Activated B cell treated with CpG ODN at 0.5 μM for 24 hours (primary cell): ENCODE data around the gene OR8B12. TPM values are rescaled to one million over a fixed set of nuclear protein-coding genes. Genes with fewer than 3 reads are reported as not detected.

Experiments
- ATAC-seq: fragments of 200-7000 bp; cut with Tn5 transposase; one replicate; pipeline ENCODE4 v1.10.0; 2021; ENCODE audit warnings: low read depth, mild to moderate bottlenecking, moderate library complexity
- CTCF ChIA-PET: fragments of 350-600 bp; sonication (Branson Sonifier 250); formaldehyde crosslinking; loops from one replicate; lab custom pipeline; 2021; ENCODE audit warnings: antibody characterized with exemption; lab: Charles Lee
- POLR2A ChIA-PET: fragments of 350-600 bp; sonication (Branson Sonifier 250); formaldehyde crosslinking; loops from one replicate; lab custom pipeline; 2021; ENCODE audit warnings: antibody characterized with exemption; lab: Charles Lee
- DNase-seq: peaks from one replicate; pipeline ENCODE4 v3.0.0; 2022
- H3K27ac Mint-ChIP-seq: one replicate; pipeline ENCODE4 v1.8.0; 2020; ENCODE audit warnings: mixed read lengths
- H3K27me3 Mint-ChIP-seq: one replicate; pipeline ENCODE4 v1.8.0; 2021; ENCODE audit warnings: mixed read lengths
- H3K36me3 Mint-ChIP-seq: one replicate; pipeline ENCODE4 v1.8.0; 2021; ENCODE audit warnings: low read depth, mixed read lengths
- H3K4me1 Mint-ChIP-seq: one replicate; pipeline ENCODE4 v1.8.0; 2021; ENCODE audit warnings: mixed read lengths
- H3K4me3 Mint-ChIP-seq: one replicate; pipeline ENCODE4 v1.8.0; 2020; ENCODE audit warnings: mild to moderate bottlenecking, mixed read lengths
- H3K9me3 Mint-ChIP-seq: one replicate; pipeline ENCODE4 v1.8.0; 2020; ENCODE audit warnings: mixed read lengths
- intact Hi-C: fragments of 100-400 bp; cut with micrococcal nuclease; formaldehyde crosslinking; loops from one replicate; pipeline ENCODE4 v1.15.1; 2024
- total RNA-seq: library from RNA; stranded (reverse); gene quantifications from 2 replicates; pipeline ENCODE4 v1.2.3, GENCODE V29; 2022
- TF ChIP-seq, protein P1 (sequence below): fragments of 200-600 bp; IDR thresholded peaks from one replicate; pipeline ENCODE4 v1.8.0; 2022; ENCODE audit warnings: antibody characterized with exemption, mild to moderate bottlenecking

OR8B12 gene
- total RNA-seq, 1 donor from 2014 or later = not detected

DNA sequence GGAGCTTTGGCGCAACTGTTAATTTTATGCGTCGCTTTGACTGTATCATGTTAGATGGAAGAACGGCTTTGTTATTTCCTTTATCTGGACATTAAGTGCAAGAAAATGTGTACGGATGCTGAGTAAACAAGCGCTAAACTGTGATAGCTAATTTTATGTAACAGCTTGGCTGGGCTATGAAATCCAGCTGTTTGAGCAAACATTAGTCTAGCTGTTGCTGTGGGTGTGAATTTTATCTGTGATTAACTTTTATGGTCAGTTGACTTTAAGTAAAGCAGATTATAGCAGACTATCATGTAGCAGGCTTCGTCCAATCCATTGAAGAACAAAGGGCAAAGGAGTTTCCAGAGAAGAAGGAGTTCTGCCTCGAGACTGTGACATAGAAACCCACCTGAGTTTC is 40.3 kb upstream of the OR8B12 start:
- intact Hi-C loops = loop anchor here (10.0 kb wide), 1 partner anchor 939 kb away; no protein-coding TSS in a partner anchor
- ATAC-seq = no peak
- peaks cover 17% of the 10 kb centered on the region for H3K27me3 Mint-ChIP-seq
- no peak overlapping the region for H3K27ac Mint-ChIP-seq
- no peaks in the 10 kb centered on the region for H3K4me1 Mint-ChIP-seq
- no peaks in the 10 kb centered on the region for H3K9me3 Mint-ChIP-seq
- H3K4me3 Mint-ChIP-seq = no peak overlapping the region
- ChIA-PET CTCF (interaction anchor here (2.6 to 5.5 kb wide), 2 partner anchors 182 to 514 kb away, joined by 8 to 49 read pairs; no protein-coding TSS in a partner anchor), POLR2A (no interaction called here)
- DNase-seq = no peak
- TF ChIP-seq, protein P1, sequence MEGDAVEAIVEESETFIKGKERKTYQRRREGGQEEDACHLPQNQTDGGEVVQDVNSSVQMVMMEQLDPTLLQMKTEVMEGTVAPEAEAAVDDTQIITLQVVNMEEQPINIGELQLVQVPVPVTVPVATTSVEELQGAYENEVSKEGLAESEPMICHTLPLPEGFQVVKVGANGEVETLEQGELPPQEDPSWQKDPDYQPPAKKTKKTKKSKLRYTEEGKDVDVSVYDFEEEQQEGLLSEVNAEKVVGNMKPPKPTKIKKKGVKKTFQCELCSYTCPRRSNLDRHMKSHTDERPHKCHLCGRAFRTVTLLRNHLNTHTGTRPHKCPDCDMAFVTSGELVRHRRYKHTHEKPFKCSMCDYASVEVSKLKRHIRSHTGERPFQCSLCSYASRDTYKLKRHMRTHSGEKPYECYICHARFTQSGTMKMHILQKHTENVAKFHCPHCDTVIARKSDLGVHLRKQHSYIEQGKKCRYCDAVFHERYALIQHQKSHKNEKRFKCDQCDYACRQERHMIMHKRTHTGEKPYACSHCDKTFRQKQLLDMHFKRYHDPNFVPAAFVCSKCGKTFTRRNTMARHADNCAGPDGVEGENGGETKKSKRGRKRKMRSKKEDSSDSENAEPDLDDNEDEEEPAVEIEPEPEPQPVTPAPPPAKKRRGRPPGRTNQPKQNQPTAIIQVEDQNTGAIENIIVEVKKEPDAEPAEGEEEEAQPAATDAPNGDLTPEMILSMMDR = no peak
- no peaks in the 10 kb centered on the region for H3K36me3 Mint-ChIP-seq

DNA sequence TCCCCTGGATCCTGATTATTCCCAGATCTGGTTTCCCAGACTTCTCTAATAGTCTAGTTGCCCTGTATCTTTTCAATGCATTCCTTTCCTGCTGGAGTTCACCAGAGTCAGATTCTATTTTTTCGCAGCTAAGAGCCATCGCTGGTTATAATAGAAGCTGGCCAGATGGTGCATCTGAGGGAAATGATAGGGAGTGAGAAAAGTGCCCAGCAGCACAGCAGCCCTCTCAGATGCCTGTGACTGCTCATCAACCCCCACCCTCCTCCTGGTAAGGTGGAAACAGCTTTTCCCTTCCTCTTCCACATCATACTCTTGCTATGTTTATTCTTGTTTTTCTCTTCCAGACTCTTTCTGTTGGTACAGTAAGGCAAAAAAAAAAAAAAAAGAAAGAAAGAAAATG is 39.1 kb upstream of the OR8B12 start:
- H3K27me3 Mint-ChIP-seq = peaks cover 15% of the 10 kb centered on the region
- H3K4me1 Mint-ChIP-seq = no peaks in the 10 kb centered on the region
- H3K27ac Mint-ChIP-seq = no peak overlapping the region
- DNase-seq (no peak), ATAC-seq (no peak)
- no peak overlapping the region for H3K4me3 Mint-ChIP-seq
- intact Hi-C loops = loop anchor here (10.0 kb wide), 1 partner anchor 938 kb away; no protein-coding TSS in a partner anchor
- no peaks in the 10 kb centered on the region for H3K9me3 Mint-ChIP-seq
- TF ChIP-seq, protein P1 = no peak
- ChIA-PET POLR2A (no interaction called here), CTCF (interaction anchor here (5.5 kb wide), 1 partner anchor 512 kb away, joined by 49 read pairs; no protein-coding TSS in a partner anchor)
- no peaks in the 10 kb centered on the region for H3K36me3 Mint-ChIP-seq

DNA sequence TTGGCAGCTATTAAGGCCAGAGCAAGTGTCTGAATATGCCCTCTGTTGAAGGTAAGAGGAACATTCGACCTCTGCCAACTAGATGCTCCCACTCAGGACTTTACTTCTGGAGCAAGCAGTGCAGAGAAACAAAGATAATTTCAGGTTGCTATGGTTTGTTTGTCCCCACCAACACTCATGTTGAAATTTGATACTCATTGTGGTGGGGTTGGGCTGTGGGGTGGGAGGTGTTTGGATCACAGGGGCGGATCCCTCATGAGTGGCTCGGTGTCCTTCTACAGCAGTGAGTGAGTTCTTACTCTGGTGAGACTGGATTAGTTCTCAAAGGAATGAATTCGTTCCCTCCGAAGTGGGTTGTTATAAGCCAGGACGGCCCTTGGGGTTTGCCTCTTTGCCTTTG is 38.4 kb upstream of the OR8B12 start:
- intact Hi-C loops = loop anchor here (10.0 kb wide), 1 partner anchor 937 kb away; no protein-coding TSS in a partner anchor
- DNase-seq = no peak
- peaks cover 12% of the 10 kb centered on the region for H3K27me3 Mint-ChIP-seq

DNA sequence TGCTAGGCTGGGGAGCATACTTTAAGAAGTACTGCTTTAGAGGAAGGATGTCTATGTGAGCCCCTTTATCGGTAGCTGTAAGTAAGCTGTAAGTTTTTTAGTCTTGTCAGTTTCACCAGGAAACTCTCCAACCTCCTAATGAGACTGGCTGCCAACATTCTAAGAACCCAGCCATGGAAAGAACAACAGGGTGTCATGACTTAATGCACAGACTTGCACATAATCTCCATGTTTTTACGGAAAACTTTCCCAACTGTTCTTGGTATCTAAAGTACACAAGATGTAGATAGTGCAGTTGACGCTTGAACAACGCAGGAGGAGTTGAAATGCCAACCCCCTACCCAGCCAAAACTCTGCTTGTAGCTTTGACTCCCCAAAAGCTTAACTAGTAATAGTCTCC is 35.3 kb upstream of the OR8B12 start:
- H3K4me1 Mint-ChIP-seq = no peaks in the 10 kb centered on the region
- ChIA-PET CTCF (no interaction called here), POLR2A (no interaction called here)
- intact Hi-C loops = no loop called here
- no peak overlapping the region for H3K4me3 Mint-ChIP-seq
- TF ChIP-seq, protein P1 = no peak
- no peaks in the 10 kb centered on the region for H3K9me3 Mint-ChIP-seq
- no peak overlapping the region for H3K27ac Mint-ChIP-seq
- ATAC-seq (no peak), DNase-seq (no peak)
- peaks cover 15% of the 10 kb centered on the region for H3K27me3 Mint-ChIP-seq
- no peaks in the 10 kb centered on the region for H3K36me3 Mint-ChIP-seq

More for the DNA sequence above, 38.4 kb upstream of the OR8B12 start:
- no peak overlapping the region for H3K4me3 Mint-ChIP-seq
- no peak overlapping the region for H3K27ac Mint-ChIP-seq
- H3K9me3 Mint-ChIP-seq = no peaks in the 10 kb centered on the region
- no peaks in the 10 kb centered on the region for H3K36me3 Mint-ChIP-seq
- TF ChIP-seq, protein P1 = no peak
- no peak for ATAC-seq
- no peaks in the 10 kb centered on the region for H3K4me1 Mint-ChIP-seq
- ChIA-PET CTCF (no interaction called here), POLR2A (no interaction called here)

DNA sequence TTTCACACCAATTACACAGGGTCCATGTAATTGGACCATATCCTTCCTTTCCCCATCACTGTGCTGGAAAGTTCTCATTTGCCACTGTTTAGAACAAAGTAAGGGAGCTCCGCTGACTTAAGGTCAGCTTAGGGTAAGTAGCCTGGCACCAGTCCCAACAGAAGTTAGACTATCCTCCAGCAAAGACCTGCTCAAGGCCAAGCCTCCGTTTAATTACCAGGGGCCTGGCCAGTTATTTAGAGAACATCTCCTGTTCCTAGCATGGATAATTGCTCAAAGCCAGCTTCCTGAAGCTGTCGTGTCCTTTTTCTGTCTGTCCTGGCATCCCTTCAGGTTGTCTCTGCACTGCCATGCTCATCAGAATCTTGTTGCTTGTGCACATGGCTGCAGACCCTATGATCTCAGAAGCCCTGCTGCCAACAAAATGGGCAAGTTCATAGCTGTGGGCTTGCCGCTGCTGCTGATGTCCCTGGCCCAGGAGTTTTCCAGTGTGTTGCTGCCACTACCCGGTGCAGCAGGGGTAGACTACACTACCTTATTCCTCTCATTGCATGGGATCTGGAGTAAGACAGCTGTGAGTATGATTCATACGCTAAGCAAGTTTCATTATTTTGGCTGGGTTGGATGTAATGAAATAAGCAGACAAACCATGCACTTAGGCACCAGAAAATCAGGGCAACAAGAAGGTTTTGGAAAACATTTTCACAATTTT is 34.4 kb upstream of the OR8B12 start:
- intact Hi-C loops = no loop called here
- TF ChIP-seq, protein P1 = no peak
- H3K36me3 Mint-ChIP-seq = no peaks in the 10 kb centered on the region
- no peak overlapping the region for H3K27ac Mint-ChIP-seq
- DNase-seq (no peak), ATAC-seq (no peak)
- CTCF ChIA-PET = no interaction called here
- H3K27me3 Mint-ChIP-seq = peaks cover 15% of the 10 kb centered on the region
- H3K9me3 Mint-ChIP-seq = no peaks in the 10 kb centered on the region
- H3K4me3 Mint-ChIP-seq = no peak overlapping the region
- H3K4me1 Mint-ChIP-seq = no peaks in the 10 kb centered on the region
- POLR2A ChIA-PET = no interaction called here
